GM23338 (cell line): Measurements from ENCODE around the gene GSG1L. TPM values are rescaled to one million over a fixed set of nuclear protein-coding genes. Genes with fewer than 3 reads are reported as not detected.

Experiments
- ATAC-seq: fragments of 200-7000 bp; cut with Tn5 transposase; 3 replicates; pipeline ENCODE4 v1.9.1; 2020
- DNase-seq: peaks from one replicate; pipeline ENCODE4 v3.0.0-alpha.2; 2015; ENCODE audit warnings: low spot score
- H2AFZ ChIP-seq: fragments of 200-600 bp; sonication (generic); 2 replicates; pipeline ENCODE4 v1.8.0; 2016; ENCODE audit warnings: antibody characterized with exemption, mild to moderate bottlenecking, moderate library complexity
- H3F3A ChIP-seq: fragments of 200-600 bp; sonication (generic); replicated peaks from 2 replicates; pipeline ENCODE4 v1.8.0; 2017; ENCODE audit warnings: antibody characterized with exemption, mixed run types, low read depth
- H3K27ac ChIP-seq: fragments of 200-600 bp; sonication (generic); 2 replicates; pipeline ENCODE4 v1.6.1; 2016; ENCODE audit warnings: low read depth
- H3K27me3 ChIP-seq: fragments of 200-600 bp; sonication (generic); 2 replicates; pipeline ENCODE4 v1.8.0; 2016; ENCODE audit warnings: mild to moderate bottlenecking, mixed run types, moderate library complexity; ENCODE audit not compliant: insufficient read depth
- H3K36me3 ChIP-seq: fragments of 200-600 bp; sonication (generic); 2 replicates; pipeline ENCODE4 v1.8.0; 2016; ENCODE audit warnings: mild to moderate bottlenecking; ENCODE audit not compliant: insufficient read depth
- H3K4me1 ChIP-seq: fragments of 200-600 bp; sonication (generic); 2 replicates; pipeline ENCODE4 v1.8.0; 2016; ENCODE audit warnings: mild to moderate bottlenecking, moderate library complexity; ENCODE audit not compliant: insufficient read depth
- H3K4me2 ChIP-seq: fragments of 200-600 bp; sonication (generic); 2 replicates; pipeline ENCODE4 v1.7.1; 2017; ENCODE audit warnings: mixed run types
- H3K4me3 ChIP-seq: fragments of 200-600 bp; sonication (generic); 2 replicates; pipeline ENCODE4 v1.6.1; 2016; ENCODE audit warnings: mixed run types
- H3K79me2 ChIP-seq: fragments of 200-600 bp; sonication (generic); replicated peaks from 2 replicates; pipeline ENCODE4 v1.8.0; 2017; ENCODE audit warnings: mild to moderate bottlenecking; ENCODE audit not compliant: insufficient read depth
- H3K9me2 ChIP-seq: fragments of 200-600 bp; sonication (generic); 2 replicates; pipeline ENCODE4 v1.8.0; 2017; ENCODE audit not compliant: insufficient read depth
- H4K20me1 ChIP-seq: fragments of 200-600 bp; sonication (generic); replicated peaks from 2 replicates; pipeline ENCODE4 v1.8.0; 2017; ENCODE audit warnings: mild to moderate bottlenecking; ENCODE audit not compliant: insufficient read depth
- H3K27ac Mint-ChIP-seq: 2 replicates; pipeline ENCODE4 v1.8.0; 2020; ENCODE audit warnings: inconsistent platforms, mild to moderate bottlenecking, moderate library complexity, mixed read lengths
- H3K27me3 Mint-ChIP-seq: 3 replicates; pipeline ENCODE4 v1.8.0; 2022; ENCODE audit warnings: low read depth, mild to moderate bottlenecking, moderate library complexity, mixed read lengths, inconsistent platforms; ENCODE audit not compliant: insufficient read depth, poor library complexity
- H3K36me3 Mint-ChIP-seq: 3 replicates; pipeline ENCODE4 v1.8.0; 2021; ENCODE audit warnings: low read depth, mild to moderate bottlenecking, inconsistent platforms, moderate library complexity, mixed read lengths
- H3K4me1 Mint-ChIP-seq: 3 replicates; pipeline ENCODE4 v1.8.0; 2020; ENCODE audit warnings: mild to moderate bottlenecking, inconsistent platforms, mixed read lengths
- H3K4me3 Mint-ChIP-seq: 3 replicates; pipeline ENCODE4 v1.8.0; 2021; ENCODE audit warnings: moderate library complexity, mild to moderate bottlenecking, inconsistent platforms, mixed read lengths
- H3K9me3 Mint-ChIP-seq: 3 replicates; pipeline ENCODE4 v1.8.0; 2020; ENCODE audit warnings: moderate library complexity, mild to moderate bottlenecking, inconsistent platforms, mixed read lengths
- CREB1 ChIP-seq: fragments of 250-450 bp; sonication (Bioruptor Pico); IDR thresholded peaks from 2 replicates; pipeline ENCODE4 v1.5.0; 2020; ENCODE audit warnings: low read depth, mild to moderate bottlenecking, moderate library complexity
- ETS1 ChIP-seq: IDR thresholded peaks from 2 replicates; pipeline ENCODE4 v1.6.1; 2016; ENCODE audit warnings: antibody characterized with exemption
- EZH2 ChIP-seq: fragments of 200-600 bp; sonication (generic); IDR thresholded peaks from one replicate; pipeline ENCODE4 v1.8.0; 2017; ENCODE audit warnings: antibody characterized with exemption, mild to moderate bottlenecking, low read depth; ENCODE audit not compliant: unreplicated experiment
- EZH2phosphoT487 ChIP-seq: fragments of 200-600 bp; sonication (generic); IDR thresholded peaks from one replicate; pipeline ENCODE4 v1.8.1; 2018; ENCODE audit warnings: antibody characterized with exemption; ENCODE audit not compliant: unreplicated experiment
- JUNB ChIP-seq: IDR thresholded peaks from one replicate; pipeline ENCODE4 v1.6.1; 2016; ENCODE audit warnings: antibody characterized with exemption; ENCODE audit not compliant: unreplicated experiment
- NANOG ChIP-seq: IDR thresholded peaks from 2 replicates; pipeline ENCODE4 v1.6.1; 2016; ENCODE audit warnings: antibody characterized with exemption, borderline replicate concordance
- POLR2AphosphoS5 ChIP-seq: IDR thresholded peaks from 2 replicates; pipeline ENCODE4 v1.6.1; 2016; ENCODE audit warnings: antibody characterized with exemption, low read depth
- REST ChIP-seq: IDR thresholded peaks from one replicate; pipeline ENCODE4 v1.6.1; 2018; ENCODE audit warnings: antibody characterized with exemption; ENCODE audit not compliant: unreplicated experiment
- STAT1 ChIP-seq: IDR thresholded peaks from one replicate; pipeline ENCODE4 v1.6.1; 2016; ENCODE audit warnings: antibody characterized with exemption; ENCODE audit not compliant: unreplicated experiment
- ZNF114 ChIP-seq: fragments of 250-450 bp; sonication (Bioruptor Pico); IDR thresholded peaks from 2 replicates; pipeline ENCODE4 v1.5.0; 2020; ENCODE audit warnings: mild to moderate bottlenecking, moderate library complexity
- ZNF331 ChIP-seq: fragments of 250-450 bp; sonication (Bioruptor Pico); IDR thresholded peaks from 2 replicates; pipeline ENCODE4 v1.5.0; 2020; ENCODE audit warnings: low read depth, mild to moderate bottlenecking, moderate library complexity
- polyA plus RNA-seq: library from polyadenylated mRNA; unstranded; fragments of >200 nt; fragmentation: Nextera tagmentation; extraction: Ambion mirVana; gene quantifications from 2 replicates; pipeline ENCODE4 v1.2.1, GENCODE V29; 2016
- total RNA-seq: library from RNA; depleted of rRNA; stranded (reverse); fragments of >200 nt; shearing (Covaris generic); gene quantifications from 2 replicates; pipeline ENCODE4 v1.2.3, GENCODE V29; 2014
- TF ChIP-seq, protein P1 (sequence below), 2 experiments: fragments of 200-600 bp in 1 of 2; sonication (generic) in 1 of 2; conservative IDR thresholded peaks; 2 replicates each; pipeline versions ENCODE4 v1.5.1 to v1.6.1; 2016 to 2017; ENCODE audit warnings: antibody characterized with exemption in 2 of 2, low read depth in 2 of 2, mild to moderate bottlenecking in 2 of 2, moderate library complexity in 1 of 2

Gene GSG1L
- total and polyA plus RNA-seq, 2 experiments from 2014 or later, result 0.36 to 0.63 TPM

DNA sequence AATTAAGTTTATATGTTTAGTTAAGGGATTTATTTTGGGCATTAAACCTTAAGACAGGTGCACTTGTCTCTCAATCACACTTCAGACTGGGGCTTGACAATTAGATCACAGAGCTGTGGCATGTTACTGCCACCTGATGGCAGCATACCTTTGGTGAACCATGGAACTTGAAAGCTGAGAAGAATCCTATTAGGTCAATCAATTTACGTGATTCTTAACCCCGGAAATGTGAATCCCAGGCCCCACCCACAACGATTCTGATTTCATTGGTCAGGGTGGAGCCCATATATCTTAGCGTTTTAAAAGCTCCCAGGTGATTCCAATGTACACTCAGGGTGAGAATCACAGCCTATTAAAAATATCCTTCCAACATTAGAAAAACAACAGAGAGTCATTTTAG is 91.0 kb downstream of the GSG1L start:
- Mint-ChIP-seq H3K27me3 (peaks cover 2% of the 10 kb centered on the region), H3K9me3 (no peaks in the 10 kb centered on the region), H3K27ac (no peak overlapping the region), H3K4me3 (no peak overlapping the region), H3K36me3 (no peaks in the 10 kb centered on the region; the same call in 2 of the 3 replicates), H3K4me1 (no peaks in the 10 kb centered on the region)
- no peaks in the 10 kb centered on the region for H3K27me3 ChIP-seq
- H2AFZ ChIP-seq, result no peak overlapping the region
- H3K4me2 ChIP-seq, result no peak overlapping the region
- H3K27ac ChIP-seq, result no peak overlapping the region
- no peaks in the 10 kb centered on the region for H3K36me3 ChIP-seq
- TF ChIP-seq, protein P1, sequence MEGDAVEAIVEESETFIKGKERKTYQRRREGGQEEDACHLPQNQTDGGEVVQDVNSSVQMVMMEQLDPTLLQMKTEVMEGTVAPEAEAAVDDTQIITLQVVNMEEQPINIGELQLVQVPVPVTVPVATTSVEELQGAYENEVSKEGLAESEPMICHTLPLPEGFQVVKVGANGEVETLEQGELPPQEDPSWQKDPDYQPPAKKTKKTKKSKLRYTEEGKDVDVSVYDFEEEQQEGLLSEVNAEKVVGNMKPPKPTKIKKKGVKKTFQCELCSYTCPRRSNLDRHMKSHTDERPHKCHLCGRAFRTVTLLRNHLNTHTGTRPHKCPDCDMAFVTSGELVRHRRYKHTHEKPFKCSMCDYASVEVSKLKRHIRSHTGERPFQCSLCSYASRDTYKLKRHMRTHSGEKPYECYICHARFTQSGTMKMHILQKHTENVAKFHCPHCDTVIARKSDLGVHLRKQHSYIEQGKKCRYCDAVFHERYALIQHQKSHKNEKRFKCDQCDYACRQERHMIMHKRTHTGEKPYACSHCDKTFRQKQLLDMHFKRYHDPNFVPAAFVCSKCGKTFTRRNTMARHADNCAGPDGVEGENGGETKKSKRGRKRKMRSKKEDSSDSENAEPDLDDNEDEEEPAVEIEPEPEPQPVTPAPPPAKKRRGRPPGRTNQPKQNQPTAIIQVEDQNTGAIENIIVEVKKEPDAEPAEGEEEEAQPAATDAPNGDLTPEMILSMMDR (conservative IDR thresholded peaks at IDR 0.05; ENCODE audit: low read depth in 2 of 2), result peak; percentile 81 to 85
- TF ChIP-seq CREB1, result peak; percentile 28; the same call in 1 of the 2 replicates
- no peak for TF ChIP-seq NANOG
- TF ChIP-seq EZH2, result no peak
- TF ChIP-seq ZNF331, result no peak
- H3K9me2 ChIP-seq, result no peaks in the 10 kb centered on the region
- H3K79me2 ChIP-seq, result no peaks in the 10 kb centered on the region
- no peak overlapping the region for H3K4me3 ChIP-seq
- no peaks in the 10 kb centered on the region for H3F3A ChIP-seq
- DNase-seq (peak; percentile 82), ATAC-seq (peak; percentile 96)
- H4K20me1 ChIP-seq, result no peaks in the 10 kb centered on the region
- H3K4me1 ChIP-seq, result no peaks in the 10 kb centered on the region

DNA sequence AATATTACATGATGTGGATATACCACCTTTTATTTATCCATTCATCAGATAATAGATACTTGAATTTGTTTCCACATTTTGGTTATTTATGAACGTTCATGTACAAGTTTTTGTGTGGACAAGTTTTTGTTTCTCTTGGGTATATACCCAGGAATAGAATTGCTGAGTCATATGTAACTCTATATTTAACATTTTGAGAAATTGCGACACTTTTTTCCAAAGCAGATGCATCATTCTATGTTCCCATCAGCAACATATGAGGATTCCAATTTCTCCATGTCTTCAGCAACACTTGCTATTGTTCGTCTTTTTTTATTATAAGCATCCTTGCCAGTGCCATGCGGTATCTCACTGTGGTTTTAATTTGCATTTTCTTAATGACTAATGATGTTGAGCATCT is 93.9 kb downstream of the GSG1L start:
- Histone ChIP-seq H3K4me2 (no peak overlapping the region), H3K27ac (no peak overlapping the region), H3K36me3 (no peaks in the 10 kb centered on the region), H3K4me1 (no peaks in the 10 kb centered on the region), H3F3A (no peaks in the 10 kb centered on the region), H3K9me2 (no peaks in the 10 kb centered on the region), H4K20me1 (no peaks in the 10 kb centered on the region), H3K27me3 (no peaks in the 10 kb centered on the region), H3K4me3 (no peak overlapping the region), H3K79me2 (no peaks in the 10 kb centered on the region), H2AFZ (no peak overlapping the region)
- Mint-ChIP-seq H3K4me1 (no peaks in the 10 kb centered on the region), H3K27ac (no peak overlapping the region), H3K4me3 (no peak overlapping the region), H3K36me3 (no peaks in the 10 kb centered on the region), H3K27me3 (peaks cover 3% of the 10 kb centered on the region), H3K9me3 (no peaks in the 10 kb centered on the region)
- DNase-seq (no peak), ATAC-seq (no peak)
- TF ChIP-seq EZH2phosphoT487, result no peak
- TF ChIP-seq, protein P1 (conservative IDR thresholded peaks at IDR 0.05; ENCODE audit: low read depth in 2 of 2), result no peak
- TF ChIP-seq ETS1, result no peak
- TF ChIP-seq STAT1, result no peak
- no peak for TF ChIP-seq JUNB
- no peak for TF ChIP-seq EZH2
- no peak for TF ChIP-seq POLR2AphosphoS5
- TF ChIP-seq ZNF114 (CRISPR knock-in tag), result no peak
- TF ChIP-seq REST, result no peak
- TF ChIP-seq ZNF331, result no peak
- no peak for TF ChIP-seq NANOG
